ENCODE data around the gene FOXL2.
A peak's percentile ranks its signal among the peaks of the same experiment; 100 is the strongest.

Gene FOXL2

GRCh38 chr3:138950701-138951100 lies 3.8 kb upstream of the FOXL2 start:
- no peak for DNase-seq
- H3K27ac Mint-ChIP-seq = no peak overlapping the region
- H3K4me3 Mint-ChIP-seq = no peak overlapping the region
- no peaks in the 10 kb centered on the region for H3K9me3 Mint-ChIP-seq
- peaks cover 28% of the 10 kb centered on the region for H3K4me1 Mint-ChIP-seq
- no peaks in the 10 kb centered on the region for H3K36me3 Mint-ChIP-seq
- CTCF ChIA-PET = interaction anchor here (1.6 kb wide), 1 partner anchor 15 kb away, joined by 7 read pairs; no protein-coding TSS in a partner anchor
- peaks cover 82% of the 10 kb centered on the region for H3K27me3 Mint-ChIP-seq

GRCh38 chr3:138950006-138950644 lies 3.2 kb upstream of the FOXL2 start:
- H3K36me3 Mint-ChIP-seq = peaks cover 1% of the 10 kb centered on the region
- peaks cover 31% of the 10 kb centered on the region for H3K4me1 Mint-ChIP-seq
- no peaks in the 10 kb centered on the region for H3K9me3 Mint-ChIP-seq
- peak; percentile 38 for DNase-seq
- CTCF ChIA-PET = interaction anchor here (1.6 kb wide), 1 partner anchor 14 kb away, joined by 7 read pairs; no protein-coding TSS in a partner anchor
- no peak overlapping the region for H3K4me3 Mint-ChIP-seq
- peaks cover 82% of the 10 kb centered on the region for H3K27me3 Mint-ChIP-seq
- H3K27ac Mint-ChIP-seq = no peak overlapping the region

- DNase-seq = no peak
- peaks cover 3% of the 10 kb centered on the region for H3K36me3 Mint-ChIP-seq
- peaks cover 37% of the 10 kb centered on the region for H3K4me1 Mint-ChIP-seq
- no peak overlapping the region for H3K27ac Mint-ChIP-seq
- no peak overlapping the region for H3K4me3 Mint-ChIP-seq
- no peaks in the 10 kb centered on the region for H3K9me3 Mint-ChIP-seq
- H3K27me3 Mint-ChIP-seq = peaks cover 82% of the 10 kb centered on the region
- CTCF ChIA-PET = no interaction called here
These were observed 2.6 kb upstream of the FOXL2 start for GRCh38 chr3:138949445-138950005.

- Mint-ChIP-seq H3K4me3 (no peak overlapping the region), H3K9me3 (no peaks in the 10 kb centered on the region), H3K36me3 (peaks cover 3% of the 10 kb centered on the region), H3K27me3 (peaks cover 86% of the 10 kb centered on the region), H3K27ac (no peak overlapping the region), H3K4me1 (peaks cover 43% of the 10 kb centered on the region)
- DNase-seq = no peak
- CTCF ChIA-PET = interaction anchor here (2.8 kb wide), 1 partner anchor 13 kb away, joined by 21 read pairs; no protein-coding TSS in a partner anchor
These were observed 2.1 kb upstream of the FOXL2 start for GRCh38 chr3:138949002-138949418.

- peaks cover 3% of the 10 kb centered on the region for H3K36me3 Mint-ChIP-seq
- peaks cover 91% of the 10 kb centered on the region for H3K27me3 Mint-ChIP-seq
- H3K4me3 Mint-ChIP-seq = no peak overlapping the region
- no peak overlapping the region for H3K27ac Mint-ChIP-seq
- no peak for DNase-seq
- CTCF ChIA-PET = interaction anchor here (0.6 to 2.8 kb wide), 3 partner anchors 12 to 163 kb away, joined by 3 to 21 read pairs (median 3); no protein-coding TSS in a partner anchor
- peaks cover 48% of the 10 kb centered on the region for H3K4me1 Mint-ChIP-seq
- H3K9me3 Mint-ChIP-seq = no peaks in the 10 kb centered on the region
These were observed 1.5 kb upstream of the FOXL2 start for GRCh38 chr3:138948371-138949001.

GRCh38 chr3:138947495-138948121 lies 671 bp upstream of the FOXL2 start:
- Mint-ChIP-seq H3K27ac (peak overlapping the region; percentile 56), H3K4me1 (peaks cover 50% of the 10 kb centered on the region), H3K9me3 (no peaks in the 10 kb centered on the region), H3K27me3 (peaks cover 100% of the 10 kb centered on the region), H3K4me3 (peak overlapping the region; percentile 35), H3K36me3 (peaks cover 3% of the 10 kb centered on the region)
- no peak for DNase-seq
- CTCF ChIA-PET = interaction anchor here (0.6 to 2.8 kb wide), 6 partner anchors 10 to 1995 kb away, joined by 3 to 21 read pairs (median 3); no protein-coding TSS in a partner anchor

GRCh38 chr3:138945709-138946662 lies 951 bp downstream of the FOXL2 start:
- CTCF ChIA-PET = interaction anchor here (2.1 to 2.8 kb wide), 2 partner anchors 8 to 10 kb away, joined by 10 to 21 read pairs; no protein-coding TSS in a partner anchor
- Mint-ChIP-seq H3K27me3 (peaks cover 100% of the 10 kb centered on the region), H3K4me3 (peak overlapping the region; percentile 71), H3K4me1 (peaks cover 50% of the 10 kb centered on the region), H3K27ac (no peak overlapping the region), H3K9me3 (no peaks in the 10 kb centered on the region), H3K36me3 (peaks cover 3% of the 10 kb centered on the region)
- peak; percentile 43 for DNase-seq

- Mint-ChIP-seq H3K4me3 (peak overlapping the region; percentile 71), H3K27ac (peak overlapping the region; percentile 81), H3K27me3 (peaks cover 100% of the 10 kb centered on the region), H3K36me3 (peaks cover 3% of the 10 kb centered on the region), H3K4me1 (peaks cover 44% of the 10 kb centered on the region), H3K9me3 (no peaks in the 10 kb centered on the region)
- CTCF ChIA-PET = interaction anchor here (0.9 kb wide), 1 partner anchor 9 kb away, joined by 3 read pairs; no protein-coding TSS in a partner anchor
- DNase-seq = peak; percentile 32
These were observed 1.8 kb downstream of the FOXL2 start for GRCh38 chr3:138944929-138945708.

GRCh38 chr3:138944654-138944928 lies 2.3 kb downstream of the FOXL2 start:
- Mint-ChIP-seq H3K4me1 (peaks cover 43% of the 10 kb centered on the region), H3K27me3 (peaks cover 100% of the 10 kb centered on the region), H3K4me3 (no peak overlapping the region), H3K27ac (peak overlapping the region; percentile 67), H3K9me3 (no peaks in the 10 kb centered on the region), H3K36me3 (peaks cover 3% of the 10 kb centered on the region)
- CTCF ChIA-PET = interaction anchor here (0.9 kb wide), 1 partner anchor 9 kb away, joined by 3 read pairs; no protein-coding TSS in a partner anchor
- DNase-seq = no peak

GRCh38 chr3:138943724-138944653 lies 2.9 kb downstream of the FOXL2 start:
- DNase-seq = no peak
- Mint-ChIP-seq H3K36me3 (peaks cover 3% of the 10 kb centered on the region), H3K4me1 (peaks cover 40% of the 10 kb centered on the region), H3K27ac (peak overlapping the region; percentile 67), H3K9me3 (no peaks in the 10 kb centered on the region), H3K4me3 (peak overlapping the region; percentile 26), H3K27me3 (peaks cover 100% of the 10 kb centered on the region)
- CTCF ChIA-PET = interaction anchor here (0.9 kb wide), 1 partner anchor 8 kb away, joined by 3 read pairs; no protein-coding TSS in a partner anchor

- CTCF ChIA-PET = no interaction called here
- no peak for DNase-seq
- H3K27ac Mint-ChIP-seq = peak overlapping the region; percentile 29
- H3K4me1 Mint-ChIP-seq = peaks cover 45% of the 10 kb centered on the region
- no peaks in the 10 kb centered on the region for H3K9me3 Mint-ChIP-seq
- peaks cover 100% of the 10 kb centered on the region for H3K27me3 Mint-ChIP-seq
- peaks cover 3% of the 10 kb centered on the region for H3K36me3 Mint-ChIP-seq
- H3K4me3 Mint-ChIP-seq = no peak overlapping the region
These were observed 3.9 kb downstream of the FOXL2 start for GRCh38 chr3:138942861-138943623.

Measured in activated naive CD4-positive, alpha-beta T cell treated with anti-CD3 and anti-CD28 coated beads, Interleukin-2, amount 10 ng/mL, durations not matched to agents 7 days and 5 days (primary cell).